Mesenchymal stem cell (in vitro differentiated cells and primary cell): ENCODE data around the gene DOK5.

Experiments used
- DNase-seq: peaks from one replicate; pipeline ENCODE4 v3.0.0-alpha.2; 2013
- H2AFZ ChIP-seq: one replicate; pipeline ENCODE4 v1.6.1; 2013; ENCODE audit warnings: low read depth, mild to moderate bottlenecking, control low read depth, inconsistent platforms, low read length, moderate library complexity
- H2AK5ac ChIP-seq: 2 replicates; pipeline ENCODE4 v1.6.1; 2013; ENCODE audit warnings: low read length, moderate library complexity, mild to moderate bottlenecking, inconsistent platforms; ENCODE audit not compliant: severe bottlenecking
- H2BK120ac ChIP-seq: one replicate; pipeline ENCODE4 v1.6.1; 2013; ENCODE audit warnings: low read depth, mild to moderate bottlenecking, inconsistent platforms, low read length, moderate library complexity
- H2BK12ac ChIP-seq, 2 experiments: one replicate each; pipeline ENCODE4 v1.6.1; 2013; ENCODE audit warnings: inconsistent platforms in 2 of 2, low read length in 2 of 2, mild to moderate bottlenecking in 2 of 2, moderate library complexity in 2 of 2, control low read depth in 1 of 2
- H2BK15ac ChIP-seq: one replicate; pipeline ENCODE4 v1.6.1; 2013; ENCODE audit warnings: mild to moderate bottlenecking, low read depth, inconsistent platforms; ENCODE audit not compliant: poor library complexity, severe bottlenecking
- H2BK5ac ChIP-seq: 2 replicates; pipeline ENCODE4 v1.6.1; 2013; ENCODE audit warnings: low read depth, mild to moderate bottlenecking, low read length, control low read depth, inconsistent platforms; ENCODE audit not compliant: poor library complexity, severe bottlenecking
- H3K14ac ChIP-seq, 2 experiments: one replicate each; pipeline ENCODE4 v1.6.1; 2013; ENCODE audit warnings: inconsistent platforms in 2 of 2, low read length in 2 of 2, control low read depth in 1 of 2, mild to moderate bottlenecking in 1 of 2, moderate library complexity in 1 of 2
- H3K18ac ChIP-seq, 2 experiments: one replicate each; pipeline ENCODE4 v1.6.1; 2013; ENCODE audit warnings: inconsistent platforms in 2 of 2, low read length in 2 of 2, control low read depth in 1 of 2, low read depth in 1 of 2, mild to moderate bottlenecking in 1 of 2
- H3K23ac ChIP-seq, 2 experiments: one replicate each; pipeline ENCODE4 v1.6.1; 2013; ENCODE audit warnings: inconsistent platforms in 2 of 2, low read length in 2 of 2, mild to moderate bottlenecking in 2 of 2, moderate library complexity in 2 of 2, control low read depth in 1 of 2
- H3K27ac ChIP-seq: 2 replicates; pipeline ENCODE4 v1.5.1; 2013; ENCODE audit warnings: mild to moderate bottlenecking, moderate library complexity, low read length, control low read depth, inconsistent platforms; ENCODE audit not compliant: poor library complexity, severe bottlenecking
- H3K27me3 ChIP-seq, 2 experiments: 2 replicates each; pipeline versions ENCODE4 v1.6.1 to v1.7.0; 2013; ENCODE audit warnings: low read length in 2 of 2, mild to moderate bottlenecking in 2 of 2, moderate library complexity in 2 of 2, control low read depth in 1 of 2, inconsistent platforms in 1 of 2; ENCODE audit not compliant: control insufficient read depth in 1 of 2, insufficient read depth in 1 of 2
- H3K36me3 ChIP-seq, 2 experiments: 2 replicates each; pipeline versions ENCODE4 v1.6.1 to v1.7.0; 2013; ENCODE audit warnings: low read length in 2 of 2, control low read depth in 1 of 2, inconsistent platforms in 1 of 2, low read depth in 1 of 2, mild to moderate bottlenecking in 1 of 2; ENCODE audit not compliant: insufficient read depth in 2 of 2, control insufficient read depth in 1 of 2
- H3K4ac ChIP-seq, 2 experiments: one replicate each; pipeline ENCODE4 v1.6.1; 2013; ENCODE audit warnings: inconsistent platforms in 2 of 2, low read length in 2 of 2, mild to moderate bottlenecking in 2 of 2, moderate library complexity in 2 of 2, control low read depth in 1 of 2, low read depth in 1 of 2
- H3K4me1 ChIP-seq: 2 replicates; pipeline ENCODE4 v1.6.1; 2013; ENCODE audit warnings: low read depth, low read length, control low read depth; ENCODE audit not compliant: control insufficient read depth, insufficient read depth
- H3K4me2 ChIP-seq: 2 replicates; pipeline ENCODE4 v1.6.1; 2013; ENCODE audit warnings: low read length, mild to moderate bottlenecking, inconsistent platforms; ENCODE audit not compliant: poor library complexity, severe bottlenecking
- H3K4me3 ChIP-seq, 2 experiments: 2 replicates each; pipeline versions ENCODE4 v1.5.1 to v1.7.0; 2013; ENCODE audit warnings: low read length in 2 of 2, mild to moderate bottlenecking in 2 of 2, control low read depth in 1 of 2, low read depth in 1 of 2; ENCODE audit not compliant: insufficient read depth in 1 of 2
- H3K79me1 ChIP-seq: replicated peaks from 2 replicates; pipeline ENCODE4 v1.6.1; 2013; ENCODE audit warnings: mild to moderate bottlenecking, control low read depth, low read length, inconsistent platforms; ENCODE audit not compliant: poor library complexity, severe bottlenecking
- H3K9ac ChIP-seq: 2 replicates; pipeline ENCODE4 v1.7.0; 2013; ENCODE audit warnings: mild to moderate bottlenecking, low read length, moderate library complexity
- H3K9me3 ChIP-seq: 2 replicates; pipeline ENCODE4 v1.7.0; 2013; ENCODE audit warnings: mild to moderate bottlenecking, low read length; ENCODE audit not compliant: control insufficient read depth
- H4K8ac ChIP-seq: one replicate; pipeline ENCODE4 v1.6.1; 2013; ENCODE audit warnings: inconsistent platforms, mild to moderate bottlenecking, low read length, moderate library complexity
- H4K91ac ChIP-seq: one replicate; pipeline ENCODE4 v1.6.1; 2013; ENCODE audit warnings: mild to moderate bottlenecking, low read length, inconsistent platforms
- WGBS: methylation state at CpG from one replicate; pipeline ENCODE4 v1.1.7; 2013; ENCODE audit warnings: mixed read lengths; 5-methylcytosine and 5-hydroxymethylcytosine counted together

Gene DOK5

GRCh38 chr20:54488442-54488841 lies 13.0 kb downstream of the DOK5 start:
- Histone ChIP-seq H3K4me1 (no peaks in the 10 kb centered on the region), H3K18ac (no peak overlapping the region), H3K79me1 (no peaks in the 10 kb centered on the region), H2AFZ (no peak overlapping the region), H2BK120ac (no peak overlapping the region), H3K14ac (no peak overlapping the region), H3K4me3 (no peak overlapping the region), H3K4ac (no peak overlapping the region), H4K8ac (no peak overlapping the region), H2BK15ac (no peak overlapping the region), H3K9me3 (no peaks in the 10 kb centered on the region), H3K9ac (no peak overlapping the region), H3K4me2 (no peak overlapping the region), H3K23ac (no peak overlapping the region), H2AK5ac (no peak overlapping the region), H3K27ac (no peak overlapping the region), H4K91ac (no peak overlapping the region), H3K27me3 (no peaks in the 10 kb centered on the region), H2BK5ac (no peak overlapping the region), H2BK12ac (no peak overlapping the region), H3K36me3 (no peaks in the 10 kb centered on the region)
- no peak for DNase-seq
- WGBS, result 60% methylated on average over 1 of the region's 2 CpGs

GRCh38 chr20:54491506-54491905 lies 16.1 kb downstream of the DOK5 start:
- Histone ChIP-seq H3K4ac (no peak overlapping the region), H2BK15ac (no peak overlapping the region), H3K14ac (no peak overlapping the region), H3K27me3 (no peaks in the 10 kb centered on the region), H3K9me3 (no peaks in the 10 kb centered on the region), H2BK12ac (no peak overlapping the region), H2BK5ac (no peak overlapping the region), H3K27ac (no peak overlapping the region), H3K23ac (no peak overlapping the region), H3K36me3 (no peaks in the 10 kb centered on the region), H3K4me2 (no peak overlapping the region), H3K79me1 (no peaks in the 10 kb centered on the region), H3K9ac (no peak overlapping the region), H3K18ac (no peak overlapping the region), H4K8ac (no peak overlapping the region), H3K4me3 (no peak overlapping the region), H4K91ac (no peak overlapping the region), H2AFZ (no peak overlapping the region), H3K4me1 (no peaks in the 10 kb centered on the region), H2BK120ac (no peak overlapping the region), H2AK5ac (no peak overlapping the region)
- DNase-seq, result no peak
- WGBS, result 85% methylated on average over 6 of the region's 7 CpGs

GRCh38 chr20:54494303-54495006 lies 19.1 kb downstream of the DOK5 start:
- H2BK12ac ChIP-seq, result no peak overlapping the region

DNA sequence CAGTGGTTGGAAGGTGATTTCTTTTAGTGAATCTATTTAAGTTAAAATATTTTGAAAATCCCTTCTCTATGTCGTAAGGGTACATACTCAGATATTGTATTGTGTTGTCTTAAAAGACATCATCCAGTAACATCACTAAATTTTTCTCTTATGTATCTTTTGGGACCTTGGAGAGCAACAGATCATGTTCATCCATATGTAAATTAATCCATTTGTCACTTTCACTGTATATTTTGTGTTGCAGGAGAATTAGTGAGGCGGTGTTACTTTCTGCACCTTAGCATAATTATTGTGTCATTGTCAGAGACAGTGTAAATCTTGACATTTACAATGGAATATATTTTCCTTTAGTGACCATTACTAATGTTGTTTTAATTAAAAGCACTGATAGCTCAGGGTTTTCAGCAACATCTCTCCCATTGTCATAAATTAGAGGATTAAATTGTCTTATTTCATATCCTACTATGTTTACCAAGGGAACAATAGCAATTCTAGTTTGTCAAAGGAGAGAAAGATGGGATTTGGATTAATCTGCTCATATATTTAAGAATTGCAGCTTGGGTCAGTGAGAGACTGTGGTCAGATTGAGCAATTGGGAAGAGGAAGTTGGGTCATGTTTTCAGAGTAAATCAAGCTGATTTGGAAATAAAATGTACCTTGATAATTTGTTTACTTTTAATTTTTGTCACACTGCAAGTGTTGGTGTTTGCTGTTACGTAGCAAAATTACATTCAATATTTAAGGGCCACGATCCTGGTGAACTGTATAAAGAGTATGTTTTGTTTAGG lies 22.7 kb downstream of the DOK5 start:
- Histone ChIP-seq H2BK5ac (no peak overlapping the region), H3K4me2 (no peak overlapping the region), H3K23ac (no peak overlapping the region), H2AK5ac (no peak overlapping the region), H2BK12ac (no peak overlapping the region), H3K9ac (no peak overlapping the region), H3K4me3 (no peak overlapping the region), H2BK15ac (no peak overlapping the region), H3K79me1 (no peaks in the 10 kb centered on the region), H4K91ac (no peak overlapping the region), H3K18ac (no peak overlapping the region), H3K14ac (no peak overlapping the region), H4K8ac (no peak overlapping the region), H3K9me3 (no peaks in the 10 kb centered on the region), H3K27ac (no peak overlapping the region), H3K27me3 (no peaks in the 10 kb centered on the region), H3K4me1 (no peaks in the 10 kb centered on the region), H3K36me3 (no peaks in the 10 kb centered on the region), H2BK120ac (no peak overlapping the region), H3K4ac (no peak overlapping the region), H2AFZ (no peak overlapping the region)
- DNase-seq, result no peak
- 61% methylated on average over 3 of the region's 4 CpGs for WGBS

More at GRCh38 chr20:54494303-54495006, 19.1 kb downstream of the DOK5 start:
- Histone ChIP-seq H3K4me2 (no peak overlapping the region), H3K79me1 (no peaks in the 10 kb centered on the region), H3K27me3 (no peaks in the 10 kb centered on the region), H2BK5ac (no peak overlapping the region), H3K9me3 (no peaks in the 10 kb centered on the region), H4K8ac (no peak overlapping the region), H2AFZ (no peak overlapping the region), H3K27ac (no peak overlapping the region), H3K9ac (no peak overlapping the region), H3K4me1 (no peaks in the 10 kb centered on the region), H2AK5ac (no peak overlapping the region), H3K4ac (no peak overlapping the region), H3K4me3 (no peak overlapping the region), H3K18ac (no peak overlapping the region), H2BK15ac (no peak overlapping the region), H4K91ac (no peak overlapping the region), H3K14ac (no peak overlapping the region), H2BK120ac (no peak overlapping the region), H3K23ac (no peak overlapping the region), H3K36me3 (no peaks in the 10 kb centered on the region)
- 62% methylated on average over 2 of the region's 3 CpGs for WGBS
- no peak for DNase-seq
